NK-92 (cell line): ENCODE data around the gene PCDH8.

Experiments used
- DNase-seq: peaks from one replicate; lab custom pipeline; 2025; ENCODE audit not compliant: unreplicated experiment; lab: John Stamatoyannopoulos, UW

The PCDH8 gene

GRCh38 chr13:52815330-52815729, 33.1 kb downstream of the PCDH8 start:
- no peak for DNase-seq

GRCh38 chr13:52812941-52813340, 35.5 kb downstream of the PCDH8 start:
- no peak for DNase-seq

DNA sequence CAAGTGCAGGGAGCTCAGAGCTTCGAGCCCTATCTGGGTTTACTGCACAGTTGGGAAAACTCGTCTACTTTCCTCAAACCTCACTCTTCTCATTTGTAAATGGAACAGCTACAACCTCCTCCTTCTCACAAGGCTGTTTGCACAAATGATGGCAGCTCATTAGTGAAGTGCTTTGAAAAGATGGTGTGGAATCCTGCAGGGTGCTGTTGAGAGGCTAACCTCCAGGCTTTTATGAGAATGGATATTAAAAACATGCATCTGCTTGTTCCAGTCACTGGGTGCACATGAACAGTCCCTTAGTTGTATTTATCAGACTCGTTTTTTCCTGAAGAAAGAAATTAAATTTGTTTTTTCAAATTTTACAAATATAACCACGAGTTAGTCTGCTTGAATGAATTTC, 36.6 kb downstream of the PCDH8 start:
- DNase-seq = no peak

GRCh38 chr13:52810526-52810925, 37.9 kb downstream of the PCDH8 start:
- DNase-seq = no peak

DNA sequence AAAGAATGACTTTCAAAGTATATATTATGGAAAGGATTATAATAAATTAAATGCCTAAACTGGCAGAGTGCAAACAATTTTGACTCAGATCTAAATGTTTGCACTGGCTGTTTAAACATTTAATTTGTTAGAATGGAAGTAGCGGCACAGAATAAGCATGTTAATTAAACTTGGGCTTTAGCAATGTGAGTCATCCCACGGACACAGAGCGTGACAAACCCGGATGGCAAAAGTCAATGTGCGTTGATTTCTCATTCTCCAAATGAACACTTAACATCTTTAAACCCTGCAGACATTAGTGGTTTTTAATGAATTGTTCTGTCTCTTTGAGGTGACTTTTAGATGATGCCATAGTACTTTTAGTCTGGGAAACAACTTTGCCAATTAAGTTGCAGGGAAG, 38.4 kb downstream of the PCDH8 start:
- no peak for DNase-seq

- DNase-seq = no peak
Observed at GRCh38 chr13:52809310-52809769, 39.1 kb downstream of the PCDH8 start.

DNA sequence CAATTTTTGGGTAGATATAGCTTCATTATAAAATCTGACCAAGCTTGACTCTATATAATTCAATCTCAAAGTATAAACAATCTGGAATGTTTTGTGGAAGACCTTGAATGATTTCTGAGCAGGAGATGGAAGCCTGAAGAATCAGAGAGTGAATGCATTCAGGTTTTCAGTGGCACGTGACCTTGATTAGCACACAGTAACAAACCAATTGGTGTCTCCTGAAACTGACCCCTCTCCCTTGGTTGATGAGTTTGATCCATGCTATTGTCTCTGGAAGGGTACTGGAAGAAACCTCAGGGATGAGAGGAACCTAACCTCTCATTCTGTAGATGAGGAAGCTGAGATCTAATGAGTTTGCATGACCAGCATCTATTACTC, 39.6 kb downstream of the PCDH8 start:
- no peak for DNase-seq

GRCh38 chr13:52806029-52806428, 42.4 kb downstream of the PCDH8 start:
- no peak for DNase-seq

DNA sequence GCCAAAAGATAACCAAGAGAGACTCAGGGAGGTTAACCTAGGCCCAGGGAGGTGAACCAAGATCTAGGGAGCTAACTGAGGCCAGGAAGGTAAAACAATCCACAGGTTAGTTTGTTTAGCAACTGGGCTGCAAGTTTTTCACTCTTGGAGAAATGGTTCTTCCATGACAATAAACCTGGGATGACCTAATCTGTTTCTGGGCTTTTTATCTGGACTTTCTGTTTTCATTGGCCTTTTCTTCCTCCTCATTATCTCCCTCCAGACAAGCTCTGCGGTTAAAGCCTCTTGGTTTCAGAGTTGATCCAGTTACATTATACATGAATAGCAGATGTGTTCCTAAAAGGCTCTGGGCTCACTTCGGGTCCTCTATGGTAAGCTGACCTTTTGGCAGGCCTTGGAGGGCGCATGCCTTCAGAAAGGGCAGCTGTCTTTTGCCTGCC, 44.2 kb downstream of the PCDH8 start:
- DNase-seq = no peak

- DNase-seq = no peak
Observed at GRCh38 chr13:52800856-52801255, 47.6 kb downstream of the PCDH8 start.

- no peak for DNase-seq
Observed at GRCh38 chr13:52798770-52799430, 49.5 kb downstream of the PCDH8 start.

GRCh38 chr13:52797176-52797575, 51.3 kb downstream of the PCDH8 start:
- DNase-seq = no peak

DNA sequence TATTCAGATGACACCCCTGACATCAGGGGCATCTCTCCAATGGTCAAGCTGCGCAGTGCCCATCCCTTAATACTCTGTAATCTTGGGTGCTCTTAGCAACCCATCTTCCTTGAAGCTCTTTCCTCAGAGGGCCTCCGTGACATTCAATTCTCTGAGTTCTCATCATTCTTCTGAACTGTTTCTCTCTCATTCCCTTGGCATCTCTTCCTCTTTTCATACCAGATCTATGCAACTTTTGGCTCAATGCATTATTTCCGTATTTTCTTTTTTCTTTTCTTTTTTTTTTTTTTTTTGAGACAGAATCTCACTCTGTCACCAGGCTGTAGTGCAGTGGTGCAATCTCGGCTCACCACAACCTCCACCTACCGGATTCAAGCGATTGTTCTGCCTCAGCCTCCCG, 53.9 kb downstream of the PCDH8 start:
- no peak for DNase-seq

DNA sequence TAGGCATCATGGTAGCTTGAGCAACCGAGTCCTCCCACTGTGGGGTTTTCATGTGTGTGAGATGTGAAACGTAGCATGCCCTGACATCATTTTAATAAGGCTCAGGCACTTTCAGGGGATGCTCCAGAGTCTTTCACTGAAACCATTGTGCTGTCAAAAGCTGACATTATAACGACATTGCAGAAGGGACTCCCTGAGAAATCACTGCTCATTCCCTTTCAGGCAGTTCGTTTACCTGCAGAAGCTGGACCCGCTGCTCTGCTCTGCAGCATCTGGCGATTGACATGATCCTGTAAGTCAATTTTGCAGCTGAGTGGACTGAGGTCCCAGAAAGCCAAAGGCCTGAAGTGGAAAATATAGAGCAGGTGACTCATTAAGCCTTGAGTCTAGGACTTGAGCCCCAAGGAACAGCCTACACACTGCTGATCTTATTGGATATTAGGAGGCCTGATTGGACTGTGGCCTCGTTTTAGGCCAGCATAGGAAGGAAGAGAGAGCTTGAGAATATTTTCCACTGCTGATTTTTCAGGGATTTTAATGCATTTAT, 54.9 kb downstream of the PCDH8 start:
- DNase-seq = no peak
